LHCN-M2 (cell line): ENCODE results near the gene CDH13. TPM values are rescaled to one million over a fixed set of nuclear protein-coding genes. Genes with fewer than 3 reads are reported as not detected.
A peak's percentile ranks its signal among the peaks of the same experiment; 100 is the strongest.

ENCODE experiments used
- DNase-seq: peaks from one replicate; pipeline ENCODE4 v3.0.0-alpha.2; 2012; ENCODE audit warnings: low read depth
- total RNA-seq: library from RNA; depleted of rRNA; stranded (reverse); fragments of >200 nt; gene quantifications from 2 replicates; pipeline ENCODE4 v1.2.3, GENCODE V29; 2014

CDH13 gene
- total RNA-seq, 1 experiment from 2014 or later, result 140 TPM

GRCh38 chr16:82993926-82994325 is 367.2 kb downstream of the CDH13 start:
- peak; percentile 69 for DNase-seq

- peak; percentile 20 for DNase-seq
Observed at GRCh38 chr16:82995286-82995923, 368.6 kb downstream of the CDH13 start.

- DNase-seq, result peak; percentile 91
Observed at GRCh38 chr16:82995924-82996441, 369.2 kb downstream of the CDH13 start.

GRCh38 chr16:82996814-82997213 is 370.0 kb downstream of the CDH13 start:
- DNase-seq, result no peak

- no peak for DNase-seq
Observed at GRCh38 chr16:82999711-83000110, 372.9 kb downstream of the CDH13 start.

- DNase-seq, result peak; percentile 53
Observed at GRCh38 chr16:83002351-83003334, 375.9 kb downstream of the CDH13 start.

- no peak for DNase-seq
Observed at GRCh38 chr16:83004868-83005652, 378.3 kb downstream of the CDH13 start.

GRCh38 chr16:83005653-83006160 is 378.9 kb downstream of the CDH13 start:
- DNase-seq, result peak; percentile 19

GRCh38 chr16:83010776-83011720 is 384.3 kb downstream of the CDH13 start:
- DNase-seq, result no peak

- DNase-seq, result no peak
Observed at GRCh38 chr16:83011939-83012338, 385.2 kb downstream of the CDH13 start.

- no peak for DNase-seq
Observed at GRCh38 chr16:83013071-83013470, 386.3 kb downstream of the CDH13 start.

GRCh38 chr16:83019963-83020362 is 393.2 kb downstream of the CDH13 start:
- no peak for DNase-seq

GRCh38 chr16:83021045-83021444 is 394.3 kb downstream of the CDH13 start:
- no peak for DNase-seq

- DNase-seq, result no peak
Observed at GRCh38 chr16:83021746-83022145, 395.0 kb downstream of the CDH13 start.

GRCh38 chr16:83023011-83023410 is 396.2 kb downstream of the CDH13 start:
- no peak for DNase-seq

GRCh38 chr16:83023640-83024039 is 396.9 kb downstream of the CDH13 start:
- peak; percentile 13 for DNase-seq

- no peak for DNase-seq
Observed at GRCh38 chr16:83027973-83028372, 401.2 kb downstream of the CDH13 start.

- no peak for DNase-seq
Observed at GRCh38 chr16:83029467-83029866, 402.7 kb downstream of the CDH13 start.

- peak; percentile 18 for DNase-seq
Observed at GRCh38 chr16:83031524-83031923, 404.8 kb downstream of the CDH13 start.

- DNase-seq, result no peak
Observed at GRCh38 chr16:83037102-83037501, 410.3 kb downstream of the CDH13 start.
